ENCODE results near the gene PSMD3.
"Not testable (repeated sequence)": the region's sequence is repeated elsewhere in the genome, so short reads cannot be mapped to it uniquely, and the experiment has no call there.

PSMD3 gene

DNA sequence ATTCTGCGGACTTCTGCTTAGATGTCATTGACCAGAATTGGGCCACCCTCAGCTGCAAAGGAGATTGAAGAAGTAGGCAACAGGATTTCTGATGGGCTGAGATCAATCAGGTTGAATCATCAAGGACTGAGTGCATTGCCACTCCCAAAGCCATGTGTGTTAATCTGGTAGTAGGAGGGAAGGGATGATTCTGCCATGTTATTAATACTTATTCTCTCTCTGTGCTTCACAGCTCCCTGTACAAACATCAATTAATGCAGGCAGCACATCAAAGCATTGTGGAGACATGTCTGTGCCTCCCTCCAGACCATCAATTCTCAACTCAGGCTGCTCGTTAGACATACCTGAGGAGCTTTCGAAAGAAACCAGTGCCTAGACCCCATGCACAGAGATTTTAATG, 41.5 kb upstream of the PSMD3 start:
- no peak for DNase-seq (ENCODE audit: low spot score)
- in situ Hi-C loops (cut with MboI; ENCODE audit: low sequenced_read_pairs, unreplicated experiment): no loop called here
- TF ChIP-seq, protein P1, sequence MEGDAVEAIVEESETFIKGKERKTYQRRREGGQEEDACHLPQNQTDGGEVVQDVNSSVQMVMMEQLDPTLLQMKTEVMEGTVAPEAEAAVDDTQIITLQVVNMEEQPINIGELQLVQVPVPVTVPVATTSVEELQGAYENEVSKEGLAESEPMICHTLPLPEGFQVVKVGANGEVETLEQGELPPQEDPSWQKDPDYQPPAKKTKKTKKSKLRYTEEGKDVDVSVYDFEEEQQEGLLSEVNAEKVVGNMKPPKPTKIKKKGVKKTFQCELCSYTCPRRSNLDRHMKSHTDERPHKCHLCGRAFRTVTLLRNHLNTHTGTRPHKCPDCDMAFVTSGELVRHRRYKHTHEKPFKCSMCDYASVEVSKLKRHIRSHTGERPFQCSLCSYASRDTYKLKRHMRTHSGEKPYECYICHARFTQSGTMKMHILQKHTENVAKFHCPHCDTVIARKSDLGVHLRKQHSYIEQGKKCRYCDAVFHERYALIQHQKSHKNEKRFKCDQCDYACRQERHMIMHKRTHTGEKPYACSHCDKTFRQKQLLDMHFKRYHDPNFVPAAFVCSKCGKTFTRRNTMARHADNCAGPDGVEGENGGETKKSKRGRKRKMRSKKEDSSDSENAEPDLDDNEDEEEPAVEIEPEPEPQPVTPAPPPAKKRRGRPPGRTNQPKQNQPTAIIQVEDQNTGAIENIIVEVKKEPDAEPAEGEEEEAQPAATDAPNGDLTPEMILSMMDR (IDR thresholded peaks at IDR 0.05; ENCODE audit: borderline replicate concordance, control extremely low read depth, extremely low read depth, insufficient read depth, missing control alignments): no peak

DNA sequence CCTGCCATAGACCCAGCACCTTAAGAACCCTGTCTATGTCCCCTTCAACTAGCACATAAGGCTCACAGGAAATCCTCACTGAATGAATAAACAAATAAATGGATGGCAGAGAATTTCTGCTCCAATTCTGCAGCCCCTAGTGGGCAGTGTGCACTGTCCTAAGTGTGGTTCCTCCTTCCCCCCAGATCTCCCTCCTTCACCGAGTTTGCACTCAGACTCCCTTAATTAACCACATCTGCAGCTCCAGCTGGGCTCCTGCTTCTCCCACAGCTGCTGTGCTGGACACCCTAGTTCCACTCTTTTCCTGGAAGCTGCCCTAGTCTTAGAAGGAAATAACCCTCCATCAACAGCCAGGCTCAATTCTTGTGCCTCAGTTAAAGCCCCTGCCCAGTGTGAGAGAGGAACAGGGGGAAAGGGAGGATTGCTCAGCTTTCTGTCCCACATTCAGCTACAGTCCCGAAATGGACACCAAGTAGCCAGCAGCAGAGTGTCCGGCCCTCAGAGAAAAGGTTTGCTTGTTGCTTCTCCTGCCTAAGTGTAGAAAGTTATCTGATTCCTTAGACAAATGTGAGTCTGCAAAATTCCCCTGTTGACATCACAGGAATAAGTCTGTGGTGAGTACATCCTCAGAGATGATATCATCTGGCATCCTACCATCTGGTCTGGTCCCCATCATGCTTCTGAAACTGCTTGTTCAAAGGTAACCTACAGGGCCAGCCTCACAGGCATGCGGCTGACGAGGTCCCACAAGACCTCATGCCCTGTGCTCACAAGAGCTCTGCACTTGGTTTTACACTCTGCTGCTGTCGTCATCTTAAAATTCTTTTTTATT, 40.8 kb upstream of the PSMD3 start:
- TF ChIP-seq, protein P1 (IDR thresholded peaks at IDR 0.05; ENCODE audit: borderline replicate concordance, control extremely low read depth, extremely low read depth, insufficient read depth, missing control alignments): peak; percentile 32
- in situ Hi-C loops (cut with MboI; ENCODE audit: low sequenced_read_pairs, unreplicated experiment): no loop called here
- peak; percentile 66 for DNase-seq (ENCODE audit: low spot score)

DNA sequence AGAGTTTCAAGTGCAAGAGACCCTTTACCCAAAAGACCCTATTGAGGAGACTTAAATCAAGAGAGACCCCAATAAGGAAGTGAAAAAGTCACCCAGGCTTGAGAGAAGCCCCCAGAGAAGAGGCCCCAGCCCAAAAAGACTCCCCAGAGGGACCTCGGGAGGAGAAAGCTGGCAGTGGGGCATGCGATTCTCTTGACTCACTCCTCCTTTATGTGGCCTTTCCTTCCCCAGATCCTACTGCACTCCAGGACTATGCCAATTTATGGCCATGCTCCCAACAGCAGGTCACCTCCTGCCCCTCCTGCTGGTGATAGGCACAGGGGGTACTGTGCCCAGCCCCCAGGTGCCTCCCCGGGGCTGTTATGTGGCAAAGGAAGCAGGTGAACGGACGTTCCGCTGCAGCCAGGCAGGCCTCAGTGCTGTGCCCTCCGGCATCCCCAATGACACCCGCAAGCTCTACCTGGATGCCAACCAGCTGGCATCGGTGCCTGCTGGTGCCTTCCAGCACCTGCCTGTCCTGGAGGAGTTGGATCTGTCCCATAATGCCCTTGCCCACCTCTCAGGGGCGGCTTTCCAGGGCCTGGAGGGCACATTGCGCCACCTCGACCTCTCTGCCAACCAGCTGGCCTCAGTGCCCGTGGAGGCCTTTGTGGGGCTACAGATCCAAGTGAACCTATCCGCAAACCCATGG, 36.8 kb upstream of the PSMD3 start:
- no peak for DNase-seq (ENCODE audit: low spot score)
- TF ChIP-seq, protein P1 (IDR thresholded peaks at IDR 0.05; ENCODE audit: borderline replicate concordance, control extremely low read depth, extremely low read depth, insufficient read depth, missing control alignments): no peak

DNA sequence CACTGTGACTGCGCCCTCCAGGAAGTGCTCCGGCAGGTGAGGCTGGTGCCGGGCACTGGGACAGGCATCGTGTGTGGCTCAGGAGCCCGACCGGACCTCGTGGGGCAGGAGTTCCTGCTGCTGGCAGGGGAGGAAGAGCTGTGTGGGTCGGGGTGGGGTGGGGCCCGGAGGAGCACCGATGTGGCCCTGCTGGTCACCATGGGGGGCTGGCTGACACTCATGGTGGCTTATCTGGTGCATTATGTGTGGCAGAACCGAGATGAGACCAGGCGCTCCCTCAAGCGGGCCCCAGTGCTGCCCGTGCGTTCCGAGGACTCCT, 36.3 kb upstream of the PSMD3 start:
- no peak for DNase-seq (ENCODE audit: low spot score)
- TF ChIP-seq, protein P1 (IDR thresholded peaks at IDR 0.05; ENCODE audit: borderline replicate concordance, control extremely low read depth, extremely low read depth, insufficient read depth, missing control alignments): no peak
- in situ Hi-C loops (cut with MboI; ENCODE audit: low sequenced_read_pairs, unreplicated experiment): no loop called here

More for the DNA sequence above, 36.8 kb upstream of the PSMD3 start:
- in situ Hi-C loops (cut with MboI; ENCODE audit: low sequenced_read_pairs, unreplicated experiment): no loop called here

DNA sequence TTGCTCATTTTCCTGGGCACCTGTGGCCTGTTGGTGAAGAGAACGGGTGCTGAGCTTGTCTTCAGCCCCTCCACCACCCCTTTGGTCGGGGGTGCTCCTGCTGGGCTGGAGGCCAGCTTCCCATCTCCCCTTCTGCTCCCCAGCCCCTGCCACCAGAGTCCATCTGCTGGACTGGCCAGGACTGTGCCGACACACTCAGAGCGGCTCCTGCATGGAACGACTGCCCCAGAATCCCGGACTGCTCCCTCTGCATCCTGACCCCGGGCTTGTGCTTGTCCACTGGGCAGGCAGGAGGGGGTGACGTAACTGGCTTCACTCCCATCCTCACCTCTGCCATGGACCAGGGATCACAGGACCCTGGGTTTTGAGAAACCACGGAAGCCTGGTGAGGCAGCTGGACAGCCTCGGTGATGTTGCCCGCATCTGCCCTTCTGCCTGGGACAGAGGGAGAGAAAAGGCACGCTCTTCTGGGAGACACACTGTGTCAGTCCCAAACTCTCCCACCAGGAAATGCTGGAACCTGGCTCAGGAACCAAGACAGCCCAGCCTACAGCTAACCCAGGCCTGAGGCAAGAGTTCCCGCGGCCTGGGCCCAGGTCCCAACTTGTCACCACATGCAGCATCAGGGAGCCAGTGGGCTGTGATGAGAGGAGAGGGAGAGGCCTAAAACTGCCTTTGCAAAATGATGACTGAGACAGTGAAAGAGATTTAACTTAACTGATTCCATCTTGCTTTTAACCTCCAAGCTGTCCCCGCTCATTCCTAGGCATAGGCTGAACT, 33.9 kb upstream of the PSMD3 start:
- in situ Hi-C loops (cut with MboI; ENCODE audit: low sequenced_read_pairs, unreplicated experiment): no loop called here
- TF ChIP-seq, protein P1 (IDR thresholded peaks at IDR 0.05; ENCODE audit: borderline replicate concordance, control extremely low read depth, extremely low read depth, insufficient read depth, missing control alignments): no peak
- no peak for DNase-seq (ENCODE audit: low spot score)

DNA sequence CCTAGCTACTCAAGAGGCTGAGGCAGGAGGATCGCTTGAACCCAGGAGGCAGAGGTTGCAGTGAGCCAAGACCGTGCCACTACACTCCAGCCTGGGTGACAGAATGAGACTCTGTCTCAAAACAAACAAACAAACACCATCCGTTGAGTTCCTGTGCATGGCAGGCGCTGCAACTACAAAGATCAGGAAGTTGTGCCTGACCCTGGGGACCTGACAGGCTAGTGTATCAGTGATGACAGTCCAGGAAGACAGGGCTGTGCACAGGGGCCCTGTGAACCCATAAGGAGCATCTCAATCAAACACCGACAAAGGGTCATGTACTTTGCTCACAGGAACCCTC, 32.1 kb upstream of the PSMD3 start:
- DNase-seq (ENCODE audit: low spot score); in situ Hi-C loops (cut with MboI; ENCODE audit: low sequenced_read_pairs, unreplicated experiment): not testable (repeated sequence)

DNA sequence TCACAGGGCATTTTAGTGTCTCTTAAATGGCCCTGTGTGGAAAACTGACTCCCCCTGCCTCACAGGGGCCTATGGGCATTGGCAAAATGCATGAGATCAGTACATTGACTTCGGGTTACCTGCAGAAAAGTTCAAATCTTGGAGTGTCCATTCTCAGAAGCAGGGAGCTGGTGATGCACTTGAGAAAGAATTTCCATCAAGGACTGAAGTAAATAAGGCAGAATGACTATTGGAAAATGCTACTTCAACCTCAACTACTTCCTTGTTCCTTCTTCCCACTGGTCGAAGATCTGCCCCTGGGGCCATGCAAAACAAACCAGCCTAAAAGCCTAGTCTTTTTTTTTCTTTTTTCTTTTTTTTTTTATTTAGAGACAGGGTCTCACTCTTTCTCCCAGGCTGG, 31.6 kb upstream of the PSMD3 start:
- TF ChIP-seq, protein P1 (IDR thresholded peaks at IDR 0.05; ENCODE audit: borderline replicate concordance, control extremely low read depth, extremely low read depth, insufficient read depth, missing control alignments): no peak
- no peak for DNase-seq (ENCODE audit: low spot score)
- in situ Hi-C loops (cut with MboI; ENCODE audit: low sequenced_read_pairs, unreplicated experiment): no loop called here

Measured in GM13976 (cell line).